Panc1 (cell line): Measurements from ENCODE around the gene SLC25A36.

Experiments
- CTCF ChIP-seq: fragments of 450-650 bp; IDR thresholded peaks from 2 replicates; pipeline ENCODE4 v1.5.1; 2017; ENCODE audit warnings: mild to moderate bottlenecking
- POLR2AphosphoS5 ChIP-seq: IDR thresholded peaks from 2 replicates; pipeline ENCODE4 v1.6.1; 2012; ENCODE audit warnings: mild to moderate bottlenecking, low read depth, low read length, moderate library complexity
- REST ChIP-seq, 2 experiments: IDR thresholded peaks; 2 replicates each; pipeline ENCODE4 v1.6.1; 2011 to 2012; ENCODE audit warnings: low read depth in 2 of 2, control low read depth in 1 of 2, low read length in 1 of 2, mild to moderate bottlenecking in 1 of 2, moderate library complexity in 1 of 2; ENCODE audit not compliant: insufficient read depth in 1 of 2
- SIN3A ChIP-seq: IDR thresholded peaks from 2 replicates; pipeline ENCODE4 v1.6.1; 2012; ENCODE audit warnings: low read depth, mild to moderate bottlenecking, low read length, moderate library complexity, borderline replicate concordance; ENCODE audit not compliant: insufficient read depth
- TCF7L2 ChIP-seq: IDR thresholded peaks from 2 replicates; pipeline ENCODE4 v1.6.1; 2011; ENCODE audit warnings: mild to moderate bottlenecking, low read depth, low read length, inconsistent platforms

- no peak for TF ChIP-seq CTCF
- no peak for TF ChIP-seq POLR2AphosphoS5
- TF ChIP-seq REST (IDR thresholded peaks at IDR 0.05; ENCODE audit: insufficient read depth in 1 of 2, low read depth in 2 of 2, low read length in 1 of 2) = no peak
- no peak for TF ChIP-seq SIN3A
- TF ChIP-seq TCF7L2 = no peak
These were observed 8.5 kb downstream of the SLC25A36 start for GRCh38 chr3:140950144-140950543.
